ENCODE results near the gene JARID2.

GRCh38 chr6:15299430-15300131 lies 53.7 kb downstream of the JARID2 start:
- TF ChIP-seq RAD21 (IDR thresholded peaks at IDR 0.05; ENCODE audit: low read depth) (no peak), YY1 (IDR thresholded peaks at IDR 0.05; ENCODE audit: extremely low read depth, insufficient replicate concordance, low read depth, low read length) (no peak), CEBPB (IDR thresholded peaks at IDR 0.05; ENCODE audit: low read depth) (no peak), EZH2 (IDR thresholded peaks at IDR 0.05) (no peak), POLR2A (IDR thresholded peaks at IDR 0.05; ENCODE audit: borderline replicate concordance, extremely low read depth, insufficient read depth, insufficient read length) (no peak), REST (IDR thresholded peaks at IDR 0.05; ENCODE audit: low read depth) (no peak), SP1 (IDR thresholded peaks at IDR 0.05; ENCODE audit: low read depth) (no peak), POLR2AphosphoS5 (IDR thresholded peaks at IDR 0.05; ENCODE audit: low read depth, low read length) (no peak)
- TF ChIP-seq, protein P1, sequence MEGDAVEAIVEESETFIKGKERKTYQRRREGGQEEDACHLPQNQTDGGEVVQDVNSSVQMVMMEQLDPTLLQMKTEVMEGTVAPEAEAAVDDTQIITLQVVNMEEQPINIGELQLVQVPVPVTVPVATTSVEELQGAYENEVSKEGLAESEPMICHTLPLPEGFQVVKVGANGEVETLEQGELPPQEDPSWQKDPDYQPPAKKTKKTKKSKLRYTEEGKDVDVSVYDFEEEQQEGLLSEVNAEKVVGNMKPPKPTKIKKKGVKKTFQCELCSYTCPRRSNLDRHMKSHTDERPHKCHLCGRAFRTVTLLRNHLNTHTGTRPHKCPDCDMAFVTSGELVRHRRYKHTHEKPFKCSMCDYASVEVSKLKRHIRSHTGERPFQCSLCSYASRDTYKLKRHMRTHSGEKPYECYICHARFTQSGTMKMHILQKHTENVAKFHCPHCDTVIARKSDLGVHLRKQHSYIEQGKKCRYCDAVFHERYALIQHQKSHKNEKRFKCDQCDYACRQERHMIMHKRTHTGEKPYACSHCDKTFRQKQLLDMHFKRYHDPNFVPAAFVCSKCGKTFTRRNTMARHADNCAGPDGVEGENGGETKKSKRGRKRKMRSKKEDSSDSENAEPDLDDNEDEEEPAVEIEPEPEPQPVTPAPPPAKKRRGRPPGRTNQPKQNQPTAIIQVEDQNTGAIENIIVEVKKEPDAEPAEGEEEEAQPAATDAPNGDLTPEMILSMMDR (IDR thresholded peaks at IDR 0.05 in 2 of 3, conservative IDR thresholded peaks at IDR 0.05 in 1 of 3; ENCODE audit: borderline replicate concordance in 1 of 3, insufficient read depth in 1 of 3, low read depth in 2 of 3, low read length in 2 of 3), result no peak
- TF ChIP-seq, protein P2, sequence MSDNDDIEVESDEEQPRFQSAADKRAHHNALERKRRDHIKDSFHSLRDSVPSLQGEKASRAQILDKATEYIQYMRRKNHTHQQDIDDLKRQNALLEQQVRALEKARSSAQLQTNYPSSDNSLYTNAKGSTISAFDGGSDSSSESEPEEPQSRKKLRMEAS (IDR thresholded peaks at IDR 0.05), result no peak
